HK-2 (cell line): ENCODE measurements around the gene SPRY1.

Experiments used
- DNase-seq: peaks from one replicate; pipeline ENCODE4 v3.0.0-alpha.2; 2018; ENCODE audit not compliant: unreplicated experiment

SPRY1 gene

GRCh38 chr4:123380728-123381716, 15.6 kb upstream of the SPRY1 start:
- DNase-seq, result no peak

- no peak for DNase-seq
Observed at GRCh38 chr4:123381996-123382395, 14.6 kb upstream of the SPRY1 start.

GRCh38 chr4:123383566-123383965, 13.0 kb upstream of the SPRY1 start:
- DNase-seq, result no peak

GRCh38 chr4:123386609-123387008, 10.0 kb upstream of the SPRY1 start:
- no peak for DNase-seq

- no peak for DNase-seq
Observed at GRCh38 chr4:123390846-123391456, 5.6 kb upstream of the SPRY1 start.

- no peak for DNase-seq
Observed at GRCh38 chr4:123393721-123394120, 2.9 kb upstream of the SPRY1 start.

DNA sequence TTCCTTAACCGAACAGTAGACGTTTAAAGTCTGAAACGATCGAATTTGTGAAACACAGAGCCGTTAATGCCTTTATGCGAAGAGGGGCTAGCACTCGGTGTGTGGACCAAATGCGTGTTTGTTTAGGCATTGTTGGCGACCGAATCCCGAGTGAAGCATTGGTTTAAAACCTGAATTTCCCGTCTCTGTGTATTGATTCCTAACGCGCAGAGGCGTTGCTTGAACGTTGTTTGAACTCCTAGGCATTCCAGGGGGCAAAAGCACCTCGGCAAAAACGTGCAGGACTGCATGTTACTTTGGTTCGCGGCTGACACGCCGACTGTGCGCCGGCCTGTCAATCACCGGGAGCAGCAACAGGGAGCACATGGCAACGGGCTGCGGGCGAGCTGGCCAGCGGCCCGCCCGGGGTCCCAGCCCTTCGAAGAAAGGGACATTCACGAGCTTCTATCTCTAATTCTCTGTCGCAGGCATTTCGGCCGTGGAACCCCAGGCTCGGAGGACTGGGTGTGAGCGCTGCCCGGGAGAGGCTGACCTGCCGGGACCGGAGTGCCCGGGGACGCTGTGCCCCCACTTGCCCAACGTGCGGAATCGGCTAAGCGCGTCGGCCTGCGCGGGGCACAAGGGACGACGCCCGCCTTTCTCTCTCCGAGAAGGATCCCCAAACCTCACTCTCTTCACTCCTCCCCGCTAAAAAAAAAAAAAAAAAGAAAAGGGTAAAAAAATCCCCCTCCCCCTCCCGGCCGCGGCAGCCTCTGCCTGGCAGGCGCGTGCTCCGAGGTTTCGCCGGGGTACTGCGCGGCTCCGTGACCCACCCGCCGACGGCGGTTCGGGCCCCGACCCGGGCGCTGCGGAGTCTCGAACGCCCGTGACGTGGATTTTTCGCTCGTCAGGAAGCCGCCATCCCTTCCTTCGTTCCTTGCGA, 810 bp downstream of the SPRY1 start:
- DNase-seq, result peak; percentile 77

GRCh38 chr4:123398066-123398852, 1.7 kb downstream of the SPRY1 start:
- peak; percentile 78 for DNase-seq

- DNase-seq, result peak; percentile 67
Observed at GRCh38 chr4:123398853-123399626, 2.4 kb downstream of the SPRY1 start.

DNA sequence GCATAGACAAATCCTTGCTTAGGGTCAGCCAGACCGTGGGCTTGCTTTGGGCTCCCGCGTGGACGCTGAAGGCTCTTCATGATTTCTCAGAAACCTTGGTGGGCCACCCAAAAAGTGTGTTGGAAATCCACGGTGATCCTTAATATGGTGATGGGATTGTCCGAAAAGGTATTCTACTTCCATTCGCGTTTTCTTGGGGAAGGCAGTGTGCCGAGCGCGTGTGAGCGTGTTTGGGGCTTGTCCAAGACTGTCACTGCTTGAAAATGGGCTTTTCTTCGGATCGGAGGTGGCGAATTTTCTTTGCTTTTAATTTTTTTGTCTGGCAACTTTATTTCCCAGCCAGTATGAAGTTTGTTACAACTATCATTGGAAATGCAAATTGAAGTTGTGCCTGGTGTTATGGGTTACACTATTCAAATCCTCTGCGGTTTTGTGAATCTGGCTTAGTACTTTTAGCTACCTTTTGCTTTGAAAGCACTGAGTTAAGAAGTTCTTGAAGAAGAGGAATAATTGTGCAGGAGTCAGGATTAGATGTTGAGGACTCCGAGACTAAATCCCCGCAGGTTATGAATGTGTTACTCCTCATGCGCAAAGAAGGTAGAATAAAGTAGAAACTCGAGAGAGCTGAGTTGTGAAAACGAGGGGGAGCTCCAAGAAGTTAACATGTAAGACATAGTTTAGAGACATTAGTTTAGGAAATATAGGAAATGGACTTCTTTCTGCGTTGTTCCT, 3.2 kb downstream of the SPRY1 start:
- DNase-seq, result no peak

DNA sequence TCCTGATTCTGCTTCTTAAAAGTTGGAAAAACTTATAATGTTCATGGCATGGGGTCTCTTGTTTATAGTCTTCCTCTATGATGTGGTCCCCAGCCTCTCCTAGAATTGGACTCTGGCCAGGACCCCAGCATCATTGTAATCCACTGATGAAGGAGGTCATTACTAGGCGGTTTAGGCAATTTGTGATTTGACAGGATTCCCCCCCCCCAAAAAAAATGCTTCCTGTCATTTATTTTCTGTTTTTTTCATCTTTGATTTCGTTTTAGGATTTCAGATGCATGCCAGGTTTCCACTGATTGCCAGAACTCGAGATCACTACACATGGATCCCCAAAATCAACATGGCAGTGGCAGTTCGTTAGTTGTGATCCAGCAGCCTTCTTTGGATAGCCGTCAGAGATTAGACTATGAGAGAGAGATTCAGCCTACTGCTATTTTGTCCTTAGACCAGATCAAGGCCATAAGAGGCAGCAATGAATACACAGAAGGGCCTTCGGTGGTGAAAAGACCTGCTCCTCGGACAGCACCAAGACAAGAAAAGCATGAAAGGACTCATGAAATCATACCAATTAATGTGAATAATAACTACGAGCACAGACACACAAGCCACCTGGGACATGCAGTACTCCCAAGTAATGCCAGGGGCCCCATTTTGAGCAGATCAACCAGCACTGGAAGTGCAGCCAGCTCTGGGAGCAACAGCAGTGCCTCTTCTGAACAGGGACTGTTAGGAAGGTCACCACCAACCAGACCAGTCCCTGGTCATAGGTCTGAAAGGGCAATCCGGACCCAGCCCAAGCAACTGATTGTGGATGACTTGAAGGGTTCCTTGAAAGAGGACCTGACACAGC, 4.9 kb downstream of the SPRY1 start:
- no peak for DNase-seq

GRCh38 chr4:123402121-123402465, 5.5 kb downstream of the SPRY1 start:
- no peak for DNase-seq

DNA sequence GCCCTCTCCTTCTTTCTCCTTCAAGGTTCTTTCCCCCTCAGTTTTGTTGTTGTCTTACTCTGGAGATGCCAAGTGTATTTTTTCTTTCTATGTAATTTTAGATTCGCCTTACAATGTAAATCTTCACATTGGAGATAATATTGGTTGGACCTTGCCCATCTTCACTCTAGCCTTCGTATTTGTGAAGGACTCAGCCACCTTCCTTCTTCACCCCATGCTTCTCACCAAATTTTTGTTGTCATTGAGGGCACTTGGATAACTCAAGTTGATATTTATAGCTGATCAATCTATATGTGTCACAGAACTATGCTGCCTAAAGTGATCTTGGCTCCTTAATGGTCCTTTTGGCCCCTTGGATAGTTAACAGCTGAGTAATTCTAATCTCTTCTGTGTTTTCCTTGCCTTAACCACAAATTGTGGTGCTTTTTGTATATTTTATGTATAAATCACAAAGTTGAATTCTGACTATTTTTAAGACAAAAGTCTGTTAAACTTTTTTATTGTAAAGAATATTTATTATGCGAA, 6.5 kb downstream of the SPRY1 start:
- DNase-seq, result no peak

DNA sequence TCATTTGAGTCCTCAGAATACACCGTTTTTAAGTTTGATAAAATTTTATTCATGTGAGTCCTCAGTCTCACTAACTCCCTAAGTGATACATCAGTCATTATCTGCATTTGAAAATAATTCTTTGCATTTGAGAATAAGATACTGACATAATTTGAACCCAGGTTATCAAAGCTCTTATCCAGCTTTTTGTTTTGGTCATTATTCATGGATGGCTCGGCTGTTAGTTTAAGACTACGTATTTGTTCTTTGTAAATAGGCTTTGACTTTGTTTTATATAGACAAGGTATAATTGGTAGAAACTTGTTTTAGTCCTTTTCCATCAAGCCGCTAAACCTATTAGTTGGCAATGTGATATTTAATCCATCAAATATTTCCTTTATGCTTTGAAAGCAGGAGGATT, 7.9 kb downstream of the SPRY1 start:
- no peak for DNase-seq

GRCh38 chr4:123405267-123405865, 8.8 kb downstream of the SPRY1 start:
- no peak for DNase-seq

DNA sequence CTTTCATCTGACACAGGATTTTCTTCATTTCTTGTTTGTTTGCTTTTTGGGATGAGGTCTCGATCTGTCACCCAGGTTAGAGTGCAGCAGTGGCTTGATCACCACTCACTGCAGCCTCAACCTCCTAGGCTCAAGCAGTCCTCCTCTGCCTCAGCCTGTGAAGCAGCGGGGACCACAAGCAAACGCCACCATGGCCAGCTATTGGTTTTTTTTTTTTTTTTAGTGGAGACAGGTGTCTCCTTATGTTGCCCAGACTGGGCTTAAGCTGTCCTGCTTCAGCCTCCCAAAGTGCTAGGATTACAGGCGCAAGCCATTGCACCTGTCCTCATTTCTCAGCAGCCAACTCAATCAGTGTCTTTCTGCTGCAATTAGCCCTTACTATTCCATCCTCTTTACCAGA, 10.3 kb downstream of the SPRY1 start:
- no peak for DNase-seq

DNA sequence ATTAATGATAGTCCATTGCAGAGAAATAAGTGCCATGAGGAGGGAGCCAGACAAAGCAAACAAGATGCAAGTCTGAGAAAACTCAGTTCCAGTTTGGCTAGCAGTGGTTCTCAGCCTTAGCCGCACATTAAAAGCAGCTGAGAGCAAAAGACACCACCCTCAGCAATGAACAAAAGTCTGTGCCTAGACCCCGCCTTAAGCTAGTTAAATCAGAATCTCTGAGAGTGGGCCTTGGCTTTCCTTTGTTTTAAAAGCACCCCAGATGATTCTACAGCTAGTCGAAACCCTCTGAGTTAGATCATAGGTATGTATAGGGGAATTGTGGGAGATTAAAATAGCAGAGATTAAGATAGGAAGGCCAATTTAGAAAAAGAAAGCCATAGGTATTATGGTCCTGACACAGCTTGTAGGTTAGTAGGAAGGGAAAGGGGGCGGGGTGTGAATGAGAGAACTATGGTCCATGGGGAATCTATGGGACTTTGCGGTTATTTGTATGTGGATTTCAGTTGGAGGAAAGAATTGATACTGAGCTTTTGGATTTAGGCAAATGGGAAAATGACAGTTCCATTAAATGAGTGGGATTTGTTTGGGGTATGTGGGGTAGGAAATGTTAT, 12.0 kb downstream of the SPRY1 start:
- no peak for DNase-seq

DNA sequence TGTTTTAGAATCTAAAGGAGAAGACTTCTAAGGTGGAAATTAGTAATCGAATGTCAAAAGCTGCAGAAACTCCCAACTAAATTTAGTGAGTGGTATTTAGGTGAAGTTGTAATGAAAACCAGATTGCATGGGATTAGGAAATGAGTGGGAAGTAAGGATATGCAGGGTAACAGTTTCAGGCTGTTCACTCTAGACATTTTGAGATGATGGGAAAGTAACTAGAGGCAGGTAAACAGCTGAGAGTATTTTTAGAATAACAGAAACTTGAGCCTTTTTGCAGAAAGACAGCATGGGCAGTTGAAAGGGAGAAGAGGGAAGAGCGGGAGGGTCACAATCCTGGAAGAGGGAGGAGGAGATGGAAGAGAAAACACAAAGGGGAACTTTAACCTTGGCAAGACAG, 12.7 kb downstream of the SPRY1 start:
- DNase-seq, result no peak
